Progenitor cell of endocrine pancreas (in vitro differentiated cells): Measurements from ENCODE around the gene ITPKC. TPM values are rescaled to one million over a fixed set of nuclear protein-coding genes. Genes with fewer than 3 reads are reported as not detected.

Experiments used
- DNase-seq: peaks from one replicate; pipeline ENCODE4 v3.0.0; 2021; ENCODE audit warnings: low spot score; ENCODE audit not compliant: unreplicated experiment
- H3K27ac Mint-ChIP-seq: 2 replicates; pipeline ENCODE4 v1.8.0; 2021; ENCODE audit warnings: mild to moderate bottlenecking, moderate library complexity, mixed read lengths
- H3K27me3 Mint-ChIP-seq: 2 replicates; pipeline ENCODE4 v1.8.0; 2021; ENCODE audit warnings: mixed read lengths
- H3K36me3 Mint-ChIP-seq: 2 replicates; pipeline ENCODE4 v1.8.0; 2022; ENCODE audit warnings: mixed read lengths; ENCODE audit not compliant: insufficient read depth
- H3K4me1 Mint-ChIP-seq: 2 replicates; pipeline ENCODE4 v1.8.0; 2021; ENCODE audit warnings: low read depth, mixed read lengths
- H3K4me3 Mint-ChIP-seq: 2 replicates; pipeline ENCODE4 v1.8.0; 2021; ENCODE audit warnings: low read depth, mild to moderate bottlenecking, moderate library complexity, mixed read lengths
- H3K9me3 Mint-ChIP-seq: 2 replicates; pipeline ENCODE4 v1.8.0; 2021; ENCODE audit warnings: low read depth, mixed read lengths
- total RNA-seq: library from RNA; stranded (reverse); gene quantifications from 2 replicates; pipeline ENCODE4 v1.2.1, GENCODE V29; 2021
- TF ChIP-seq, protein P1 (sequence below): fragments of 200-600 bp; sonication (generic); IDR thresholded peaks from one replicate; pipeline ENCODE4 v1.5.0; 2021; ENCODE audit warnings: antibody characterized with exemption, mild to moderate bottlenecking; ENCODE audit not compliant: unreplicated experiment

ITPKC gene
- total RNA-seq, 1 donor from 2014 or later: 20.1 TPM

DNA sequence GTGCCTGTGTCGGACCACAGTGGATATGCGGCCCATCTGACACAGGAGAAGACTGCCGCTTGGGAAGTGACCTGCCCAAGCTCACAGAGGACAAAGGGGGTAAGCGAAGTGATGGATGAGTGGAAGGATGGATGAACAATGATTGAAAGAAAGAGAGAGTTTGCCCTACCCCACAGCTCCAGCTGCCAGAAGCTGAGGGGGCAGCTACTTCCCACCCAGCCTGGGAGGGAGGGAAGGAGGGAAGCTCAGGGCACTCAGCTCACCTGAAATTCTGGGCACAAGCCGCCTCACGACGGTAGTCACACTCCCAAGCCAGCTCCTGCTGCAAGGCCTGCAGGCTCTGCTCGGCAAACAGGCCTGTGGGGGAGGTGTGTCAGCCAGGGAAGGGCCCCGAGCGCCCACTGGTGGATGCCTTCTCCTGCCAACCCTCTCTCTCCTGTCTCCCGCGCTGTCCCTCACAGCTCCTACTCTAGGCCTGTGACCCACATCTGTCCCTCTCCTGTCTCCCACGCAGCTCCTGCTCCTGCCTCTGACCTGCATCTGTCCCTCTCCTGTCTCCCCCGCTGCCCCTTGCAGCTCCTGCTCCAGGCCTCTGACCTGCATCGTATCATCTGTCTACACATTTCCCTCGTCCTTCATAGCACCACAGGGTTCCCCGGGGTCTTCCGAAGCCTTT is 14.4 kb upstream of the ITPKC start:
- Mint-ChIP-seq H3K9me3 (no peaks in the 10 kb centered on the region), H3K4me1 (peaks cover 3% of the 10 kb centered on the region), H3K27me3 (no peaks in the 10 kb centered on the region), H3K27ac (peak overlapping the region; percentile 71), H3K4me3 (no peak overlapping the region), H3K36me3 (peaks cover 20% of the 10 kb centered on the region)
- DNase-seq: peak; percentile 35
- TF ChIP-seq, protein P1, sequence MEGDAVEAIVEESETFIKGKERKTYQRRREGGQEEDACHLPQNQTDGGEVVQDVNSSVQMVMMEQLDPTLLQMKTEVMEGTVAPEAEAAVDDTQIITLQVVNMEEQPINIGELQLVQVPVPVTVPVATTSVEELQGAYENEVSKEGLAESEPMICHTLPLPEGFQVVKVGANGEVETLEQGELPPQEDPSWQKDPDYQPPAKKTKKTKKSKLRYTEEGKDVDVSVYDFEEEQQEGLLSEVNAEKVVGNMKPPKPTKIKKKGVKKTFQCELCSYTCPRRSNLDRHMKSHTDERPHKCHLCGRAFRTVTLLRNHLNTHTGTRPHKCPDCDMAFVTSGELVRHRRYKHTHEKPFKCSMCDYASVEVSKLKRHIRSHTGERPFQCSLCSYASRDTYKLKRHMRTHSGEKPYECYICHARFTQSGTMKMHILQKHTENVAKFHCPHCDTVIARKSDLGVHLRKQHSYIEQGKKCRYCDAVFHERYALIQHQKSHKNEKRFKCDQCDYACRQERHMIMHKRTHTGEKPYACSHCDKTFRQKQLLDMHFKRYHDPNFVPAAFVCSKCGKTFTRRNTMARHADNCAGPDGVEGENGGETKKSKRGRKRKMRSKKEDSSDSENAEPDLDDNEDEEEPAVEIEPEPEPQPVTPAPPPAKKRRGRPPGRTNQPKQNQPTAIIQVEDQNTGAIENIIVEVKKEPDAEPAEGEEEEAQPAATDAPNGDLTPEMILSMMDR: peak; percentile 55

DNA sequence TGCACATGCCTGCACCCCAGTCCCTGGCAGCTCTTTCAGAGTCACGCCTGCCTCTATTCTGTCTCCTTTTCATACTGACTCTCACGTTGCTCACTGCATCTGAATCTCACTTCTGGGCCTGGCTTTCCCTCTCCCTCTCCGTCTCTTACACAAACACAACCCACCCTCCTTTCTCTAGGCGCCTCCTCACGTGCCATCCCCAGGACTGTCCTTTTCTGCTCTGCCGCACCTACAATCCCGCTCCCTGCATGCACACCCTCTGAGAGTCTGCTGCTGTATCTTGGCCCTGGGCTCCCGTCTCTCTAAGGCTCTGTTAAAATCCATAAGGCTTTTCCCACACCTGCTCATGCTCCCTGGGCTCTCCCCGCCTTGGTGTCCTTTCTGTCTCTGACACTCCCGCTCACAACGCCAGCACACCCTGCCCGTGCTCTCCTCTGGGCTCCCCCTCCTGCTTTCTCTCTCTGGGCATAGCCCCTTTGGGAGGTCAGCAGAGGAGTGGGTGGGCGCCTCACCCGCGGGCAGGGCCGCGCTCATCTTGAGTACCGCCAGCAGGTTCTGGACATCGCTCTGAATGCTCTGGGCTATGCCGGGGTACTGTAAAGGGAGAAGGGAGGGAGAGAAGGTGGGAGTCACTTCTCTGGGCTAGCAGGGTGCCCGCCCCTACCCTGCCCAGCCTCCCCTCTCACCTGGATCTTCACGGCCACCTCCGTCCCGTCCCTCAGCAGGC is 13.7 kb upstream of the ITPKC start:
- Mint-ChIP-seq H3K27ac (peak overlapping the region; percentile 54), H3K9me3 (no peaks in the 10 kb centered on the region), H3K4me3 (no peak overlapping the region), H3K27me3 (no peaks in the 10 kb centered on the region), H3K36me3 (peaks cover 18% of the 10 kb centered on the region), H3K4me1 (peaks cover 3% of the 10 kb centered on the region)
- DNase-seq: no peak
- TF ChIP-seq, protein P1: no peak

DNA sequence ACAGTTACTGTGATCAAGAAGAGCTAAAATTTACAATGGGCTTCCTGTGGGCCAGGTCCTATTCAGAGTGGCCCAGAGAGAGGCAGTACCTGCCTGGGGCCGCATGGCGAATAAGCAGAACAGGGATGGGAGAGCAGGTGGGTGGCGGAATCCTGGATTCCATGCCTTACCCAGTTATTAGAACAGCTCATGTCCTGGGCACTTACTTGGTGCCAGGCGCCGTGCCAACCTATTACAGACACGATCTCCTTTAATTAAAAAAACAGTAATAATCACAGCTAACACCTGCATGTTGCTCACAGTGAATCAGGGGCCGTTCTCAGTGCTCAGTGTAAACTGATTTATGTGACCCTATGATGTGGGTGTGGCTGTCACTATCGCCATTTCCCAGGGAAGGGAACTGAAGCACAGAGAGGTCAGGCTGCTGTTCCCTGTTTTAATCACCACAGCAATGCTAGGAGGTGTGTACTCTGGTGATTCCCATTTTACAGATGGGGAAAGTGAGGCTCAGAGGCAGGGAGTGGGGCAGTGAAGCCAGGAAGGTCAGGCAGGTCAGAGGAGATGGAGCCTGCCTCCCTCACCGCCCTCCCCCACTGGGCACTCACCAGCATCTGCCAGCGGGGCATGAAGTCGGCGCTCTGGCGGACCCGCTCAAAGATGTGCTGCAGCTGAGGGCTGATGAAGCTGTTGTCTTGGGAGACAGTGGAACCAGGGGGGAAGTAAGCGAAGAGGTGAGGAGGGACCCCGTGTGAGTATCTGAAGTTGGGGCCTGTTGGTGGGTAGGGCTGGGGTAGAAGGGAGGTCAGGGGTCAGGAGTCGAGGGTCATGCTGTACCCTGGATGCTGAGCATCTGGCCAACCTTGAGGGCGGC is 12.2 kb upstream of the ITPKC start:
- no peaks in the 10 kb centered on the region for H3K27me3 Mint-ChIP-seq
- no peaks in the 10 kb centered on the region for H3K9me3 Mint-ChIP-seq
- H3K27ac Mint-ChIP-seq: no peak overlapping the region
- H3K4me3 Mint-ChIP-seq: no peak overlapping the region
- TF ChIP-seq, protein P1: no peak
- DNase-seq: no peak
- H3K36me3 Mint-ChIP-seq: peaks cover 20% of the 10 kb centered on the region
- peaks cover 3% of the 10 kb centered on the region for H3K4me1 Mint-ChIP-seq

DNA sequence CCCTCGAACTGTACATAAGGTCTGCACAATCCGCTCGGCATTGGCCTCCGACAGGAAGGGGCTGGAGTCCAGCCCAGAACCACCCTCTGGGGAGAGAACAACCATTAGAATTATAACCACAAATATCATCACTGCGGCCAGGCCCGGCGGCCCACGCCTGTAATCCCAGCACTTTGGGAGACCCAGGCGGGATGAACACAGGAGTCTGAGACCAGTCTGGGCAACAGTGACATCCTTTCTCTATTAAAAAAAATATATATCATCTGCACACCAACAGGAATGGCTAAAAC is 11.6 kb upstream of the ITPKC start:
- Mint-ChIP-seq H3K27ac (no peak overlapping the region), H3K9me3 (no peaks in the 10 kb centered on the region), H3K4me1 (peaks cover 3% of the 10 kb centered on the region), H3K27me3 (no peaks in the 10 kb centered on the region), H3K4me3 (no peak overlapping the region), H3K36me3 (peaks cover 20% of the 10 kb centered on the region)
- TF ChIP-seq, protein P1: no peak
- DNase-seq: no peak

DNA sequence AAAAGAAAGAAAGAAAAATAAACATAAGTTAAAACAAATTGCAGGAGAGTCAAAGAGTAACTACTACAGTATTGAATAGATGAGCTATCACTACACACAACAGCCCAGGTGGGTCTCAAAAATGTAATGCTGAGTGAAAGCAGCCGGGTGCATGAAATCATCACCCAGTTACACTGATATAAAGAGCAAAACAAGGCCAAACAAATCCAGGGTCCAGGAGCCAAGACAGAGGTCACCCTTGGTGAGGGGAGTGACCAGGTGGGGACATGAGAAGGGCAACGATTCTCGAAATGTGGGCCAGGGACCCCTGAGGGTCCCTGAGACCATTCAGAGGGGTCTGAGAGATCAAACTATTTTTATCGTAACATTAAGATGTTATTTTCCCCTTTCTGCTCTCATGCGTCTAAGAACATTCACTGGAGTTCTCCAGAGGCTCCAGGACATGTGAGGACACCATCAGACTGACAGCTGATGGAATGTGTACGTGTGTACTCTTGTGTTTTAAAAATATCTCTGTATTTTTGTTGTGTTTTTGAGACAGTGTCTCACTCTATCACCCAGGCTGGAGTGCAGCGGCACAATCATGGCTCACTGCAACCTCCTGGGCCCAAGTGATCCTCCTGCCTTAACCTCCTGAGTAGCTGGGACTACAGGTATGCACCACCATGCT is 10.8 kb upstream of the ITPKC start:
- Mint-ChIP-seq H3K36me3 (peaks cover 23% of the 10 kb centered on the region), H3K4me1 (peaks cover 3% of the 10 kb centered on the region), H3K27ac (no peak overlapping the region)

More for the DNA sequence above, 10.8 kb upstream of the ITPKC start:
- DNase-seq: no peak
- Mint-ChIP-seq H3K4me3 (no peak overlapping the region), H3K27me3 (no peaks in the 10 kb centered on the region), H3K9me3 (no peaks in the 10 kb centered on the region)
- TF ChIP-seq, protein P1: no peak
